WI38 (cell line): Measurements from ENCODE around the gene TOP2A.
"Not testable (repeated sequence)": the region's sequence is repeated elsewhere in the genome, so short reads cannot be mapped to it uniquely, and the experiment has no call there.

ENCODE experiments used
- H3K4me3 ChIP-seq: 2 replicates; pipeline ENCODE4 v1.5.1; 2011; ENCODE audit warnings: low read depth, mild to moderate bottlenecking, control low read depth, low read length
- CTCF ChIP-seq: IDR thresholded peaks from 2 replicates; pipeline ENCODE4 v1.5.1; 2012; ENCODE audit warnings: low read depth, mild to moderate bottlenecking, control low read depth, low read length

TOP2A gene

GRCh38 chr17:40382251-40382650 is 35.4 kb downstream of the TOP2A start:
- TF ChIP-seq CTCF: no peak
- no peak overlapping the region for H3K4me3 ChIP-seq

- no peak for TF ChIP-seq CTCF
- no peak overlapping the region for H3K4me3 ChIP-seq
Measured at GRCh38 chr17:40378966-40379365, 38.7 kb downstream of the TOP2A start.

GRCh38 chr17:40377832-40378231 is 39.9 kb downstream of the TOP2A start:
- TF ChIP-seq CTCF: no peak
- no peak overlapping the region for H3K4me3 ChIP-seq

- H3K4me3 ChIP-seq: not testable (repeated sequence)
Measured at GRCh38 chr17:40376541-40376940, 41.2 kb downstream of the TOP2A start.

- not testable (repeated sequence) for H3K4me3 ChIP-seq
Measured at GRCh38 chr17:40375786-40376185, 41.9 kb downstream of the TOP2A start.

GRCh38 chr17:40374821-40375498 is 42.7 kb downstream of the TOP2A start:
- no peak overlapping the region for H3K4me3 ChIP-seq
- TF ChIP-seq CTCF: no peak

- H3K4me3 ChIP-seq: no peak overlapping the region
- TF ChIP-seq CTCF: no peak
Measured at GRCh38 chr17:40373999-40374398, 43.7 kb downstream of the TOP2A start.

GRCh38 chr17:40373324-40373723 is 44.4 kb downstream of the TOP2A start:
- no peak for TF ChIP-seq CTCF

GRCh38 chr17:40372644-40373043 is 45.1 kb downstream of the TOP2A start:
- not testable (repeated sequence) for H3K4me3 ChIP-seq

More at GRCh38 chr17:40373324-40373723, 44.4 kb downstream of the TOP2A start:
- no peak overlapping the region for H3K4me3 ChIP-seq
